PC-3 (cell line): ENCODE results near the gene HOXC5. TPM values are rescaled to one million over a fixed set of nuclear protein-coding genes. Genes with fewer than 3 reads are reported as not detected.

Source experiments
- ATAC-seq: fragments of 200-7000 bp; cut with Tn5 transposase; 2 replicates; pipeline ENCODE4 v1.9.1; 2020; ENCODE audit warnings: mild to moderate bottlenecking, moderate library complexity
- BruUV-seq: library from RNA; stranded (reverse); fragments of 400-500 nt; replicated peaks from 2 replicates; lab custom pipeline; 2021; lab: Mats Ljungman, UMichigan
- CTCF ChIA-PET: fragments of 300-600 bp; sonication (Branson Sonifier 250); formaldehyde crosslinking; loops from one replicate; lab custom pipeline; 2022; ENCODE audit warnings: antibody characterized with exemption; lab: Charles Lee
- POLR2A ChIA-PET: fragments of 300-600 bp; sonication (Branson Sonifier 250); formaldehyde crosslinking; loops from one replicate; lab custom pipeline; 2022; ENCODE audit warnings: antibody characterized with exemption; ENCODE audit not compliant: unreplicated experiment; lab: Charles Lee
- DNase-seq: peaks from one replicate; pipeline ENCODE4 v3.0.0-alpha.2; 2015
- H2AFZ ChIP-seq: fragments of 300-600 bp; sonication (generic); 2 replicates; pipeline ENCODE4 v1.6.0; 2016; ENCODE audit warnings: antibody characterized with exemption, low read length
- H3F3A ChIP-seq: fragments of 300-600 bp; sonication (generic); one replicate; pipeline ENCODE4 v1.6.0; 2017; ENCODE audit warnings: antibody characterized with exemption, low read length, control low read depth, mild to moderate bottlenecking; ENCODE audit not compliant: unreplicated experiment
- H3K27ac ChIP-seq: fragments of 300-600 bp; sonication (generic); 2 replicates; pipeline ENCODE4 v1.5.1; 2016; ENCODE audit warnings: mild to moderate bottlenecking, low read length
- H3K27me3 ChIP-seq: fragments of 300-600 bp; sonication (generic); 2 replicates; pipeline ENCODE4 v1.6.1; 2016; ENCODE audit warnings: low read length, mixed read lengths
- H3K36me3 ChIP-seq: fragments of 300-600 bp; sonication (generic); 2 replicates; pipeline ENCODE4 v1.6.1; 2016; ENCODE audit warnings: low read depth, mixed run types, low read length, mixed read lengths
- H3K4me1 ChIP-seq: fragments of 300-600 bp; sonication (generic); 2 replicates; pipeline ENCODE4 v1.5.1; 2016; ENCODE audit warnings: low read length; ENCODE audit not compliant: insufficient read depth
- H3K4me2 ChIP-seq: fragments of 300-600 bp; sonication (generic); 2 replicates; pipeline ENCODE4 v1.6.0; 2016; ENCODE audit warnings: low read length
- H3K4me3 ChIP-seq: fragments of 300-600 bp; sonication (generic); 2 replicates; pipeline ENCODE4 v1.5.1; 2016; ENCODE audit warnings: mild to moderate bottlenecking, low read length, mixed read lengths
- H3K79me2 ChIP-seq: fragments of 300-600 bp; sonication (generic); 2 replicates; pipeline ENCODE4 v1.6.1; 2017; ENCODE audit warnings: low read length, mixed read lengths
- H3K9ac ChIP-seq: fragments of 300-600 bp; sonication (generic); 2 replicates; pipeline ENCODE4 v1.6.0; 2016; ENCODE audit warnings: mild to moderate bottlenecking, low read length
- H3K9me2 ChIP-seq: fragments of 300-600 bp; sonication (generic); replicated peaks from 2 replicates; pipeline ENCODE4 v1.6.1; 2016; ENCODE audit warnings: mixed run types, low read length, mixed read lengths
- H3K9me3 ChIP-seq: fragments of 300-600 bp; sonication (generic); 2 replicates; pipeline ENCODE4 v1.6.1; 2016; ENCODE audit warnings: low read length, mixed read lengths
- H4K20me1 ChIP-seq: fragments of 300-600 bp; sonication (generic); 2 replicates; pipeline ENCODE4 v1.6.1; 2016; ENCODE audit warnings: low read length, mixed read lengths
- EZH2 ChIP-seq: fragments of 300-600 bp; sonication (generic); IDR thresholded peaks from one replicate; pipeline ENCODE4 v1.6.1; 2017; ENCODE audit warnings: antibody characterized with exemption, mild to moderate bottlenecking, low read length; ENCODE audit not compliant: unreplicated experiment
- EZH2phosphoT487 ChIP-seq: fragments of 300-600 bp; sonication (generic); IDR thresholded peaks from 2 replicates; pipeline ENCODE4 v1.6.1; 2018; ENCODE audit warnings: mild to moderate bottlenecking, antibody characterized with exemption, low read length, borderline replicate concordance
- intact Hi-C: fragments of 100-400 bp; cut with micrococcal nuclease; formaldehyde crosslinking; loops from 2 replicates; pipeline ENCODE4 v1.9.0; 2023
- total RNA-seq: library from RNA; depleted of rRNA; stranded (reverse); fragments of >200 nt; gene quantifications from 2 replicates; pipeline ENCODE4 v1.2.3, GENCODE V29; 2014
- TF ChIP-seq, protein P1 (sequence below): fragments of 300-600 bp; sonication (generic); conservative IDR thresholded peaks from 2 replicates; pipeline ENCODE4 v1.5.1; 2017; ENCODE audit warnings: antibody characterized with exemption, low read depth, mild to moderate bottlenecking, low read length

The HOXC5 gene
- total RNA-seq, 1 experiment from 2014 or later = 0.26 TPM

DNA sequence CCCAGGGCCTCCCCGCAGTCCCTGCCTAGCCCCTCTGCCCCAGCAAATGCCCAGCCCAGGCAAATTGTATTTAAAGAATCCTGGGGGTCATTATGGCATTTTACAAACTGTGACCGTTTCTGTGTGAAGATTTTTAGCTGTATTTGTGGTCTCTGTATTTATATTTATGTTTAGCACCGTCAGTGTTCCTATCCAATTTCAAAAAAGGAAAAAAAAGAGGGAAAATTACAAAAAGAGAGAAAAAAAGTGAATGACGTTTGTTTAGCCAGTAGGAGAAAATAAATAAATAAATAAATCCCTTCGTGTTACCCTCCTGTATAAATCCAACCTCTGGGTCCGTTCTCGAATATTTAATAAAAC, 2.4 kb upstream of the HOXC5 start:
- TF ChIP-seq EZH2phosphoT487 = no peak
- no peak for TF ChIP-seq EZH2
- TF ChIP-seq, protein P1, sequence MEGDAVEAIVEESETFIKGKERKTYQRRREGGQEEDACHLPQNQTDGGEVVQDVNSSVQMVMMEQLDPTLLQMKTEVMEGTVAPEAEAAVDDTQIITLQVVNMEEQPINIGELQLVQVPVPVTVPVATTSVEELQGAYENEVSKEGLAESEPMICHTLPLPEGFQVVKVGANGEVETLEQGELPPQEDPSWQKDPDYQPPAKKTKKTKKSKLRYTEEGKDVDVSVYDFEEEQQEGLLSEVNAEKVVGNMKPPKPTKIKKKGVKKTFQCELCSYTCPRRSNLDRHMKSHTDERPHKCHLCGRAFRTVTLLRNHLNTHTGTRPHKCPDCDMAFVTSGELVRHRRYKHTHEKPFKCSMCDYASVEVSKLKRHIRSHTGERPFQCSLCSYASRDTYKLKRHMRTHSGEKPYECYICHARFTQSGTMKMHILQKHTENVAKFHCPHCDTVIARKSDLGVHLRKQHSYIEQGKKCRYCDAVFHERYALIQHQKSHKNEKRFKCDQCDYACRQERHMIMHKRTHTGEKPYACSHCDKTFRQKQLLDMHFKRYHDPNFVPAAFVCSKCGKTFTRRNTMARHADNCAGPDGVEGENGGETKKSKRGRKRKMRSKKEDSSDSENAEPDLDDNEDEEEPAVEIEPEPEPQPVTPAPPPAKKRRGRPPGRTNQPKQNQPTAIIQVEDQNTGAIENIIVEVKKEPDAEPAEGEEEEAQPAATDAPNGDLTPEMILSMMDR = no peak
- no peak overlapping the region for H2AFZ ChIP-seq
- intact Hi-C loops = no loop called here
- no peak overlapping the region for H3K4me2 ChIP-seq
- no peaks in the 10 kb centered on the region for H3K27me3 ChIP-seq
- no peaks in the 10 kb centered on the region for H4K20me1 ChIP-seq
- no peaks in the 10 kb centered on the region for H3K9me3 ChIP-seq
- no peaks in the 10 kb centered on the region for H3K9me2 ChIP-seq
- H3K9ac ChIP-seq = no peak overlapping the region
- no peak overlapping the region for H3K27ac ChIP-seq
- H3K4me1 ChIP-seq = peaks cover 10% of the 10 kb centered on the region
- POLR2A ChIA-PET = no interaction called here
- H3K79me2 ChIP-seq = peaks cover 23% of the 10 kb centered on the region
- DNase-seq = no peak
- BruUV-seq = no TSS peak
- H3K4me3 ChIP-seq = no peak overlapping the region
- no peaks in the 10 kb centered on the region for H3F3A ChIP-seq
- CTCF ChIA-PET = no interaction called here
- no peaks in the 10 kb centered on the region for H3K36me3 ChIP-seq
- ATAC-seq = no peak

DNA sequence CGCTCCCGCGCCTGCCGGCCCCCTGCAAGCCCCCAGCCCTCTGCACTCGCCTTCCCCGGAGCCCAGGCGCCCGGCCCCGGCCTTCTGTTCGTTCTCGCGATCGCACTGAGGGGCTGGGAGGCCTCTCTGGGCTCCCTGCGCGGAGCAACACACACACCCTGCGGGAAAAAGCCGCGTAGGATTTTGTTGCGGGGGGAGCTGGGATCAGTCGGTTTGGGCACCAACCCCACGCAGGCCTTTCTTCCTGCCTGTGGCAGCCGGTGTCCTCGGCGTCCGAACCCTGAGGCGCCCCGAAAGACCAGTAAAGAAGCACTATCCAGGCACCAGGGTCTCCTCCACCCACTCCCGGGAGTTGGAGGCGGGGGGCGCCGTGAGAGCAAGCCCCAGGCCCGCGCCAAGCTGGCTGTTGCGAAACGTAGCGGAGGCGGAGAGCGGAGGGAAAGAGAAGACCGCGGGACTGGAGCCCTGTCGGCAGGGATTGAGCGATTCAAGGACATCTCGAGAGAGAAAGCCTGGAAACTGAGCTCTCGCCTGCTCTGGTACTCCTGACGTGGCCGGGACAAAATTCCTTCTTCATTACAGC, 1.9 kb upstream of the HOXC5 start:
- ATAC-seq (no peak), DNase-seq (no peak)
- ChIA-PET POLR2A (no interaction called here), CTCF (interaction anchor here (1.1 to 2.3 kb wide), 2 partner anchors 161 to 171 kb away, joined by 4 to 20 read pairs; no protein-coding TSS in a partner anchor)
- Histone ChIP-seq H3K36me3 (no peaks in the 10 kb centered on the region), H3K9me2 (no peaks in the 10 kb centered on the region), H3F3A (no peaks in the 10 kb centered on the region), H3K27me3 (no peaks in the 10 kb centered on the region), H3K27ac (no peak overlapping the region), H3K9me3 (no peaks in the 10 kb centered on the region), H2AFZ (no peak overlapping the region), H3K4me3 (no peak overlapping the region), H4K20me1 (no peaks in the 10 kb centered on the region), H3K4me2 (no peak overlapping the region), H3K4me1 (peaks cover 10% of the 10 kb centered on the region), H3K9ac (no peak overlapping the region), H3K79me2 (peaks cover 18% of the 10 kb centered on the region)
- intact Hi-C loops = no loop called here
- TF ChIP-seq EZH2 = no peak
- TF ChIP-seq, protein P1 = no peak
- TF ChIP-seq EZH2phosphoT487 = no peak
- BruUV-seq = no TSS peak

DNA sequence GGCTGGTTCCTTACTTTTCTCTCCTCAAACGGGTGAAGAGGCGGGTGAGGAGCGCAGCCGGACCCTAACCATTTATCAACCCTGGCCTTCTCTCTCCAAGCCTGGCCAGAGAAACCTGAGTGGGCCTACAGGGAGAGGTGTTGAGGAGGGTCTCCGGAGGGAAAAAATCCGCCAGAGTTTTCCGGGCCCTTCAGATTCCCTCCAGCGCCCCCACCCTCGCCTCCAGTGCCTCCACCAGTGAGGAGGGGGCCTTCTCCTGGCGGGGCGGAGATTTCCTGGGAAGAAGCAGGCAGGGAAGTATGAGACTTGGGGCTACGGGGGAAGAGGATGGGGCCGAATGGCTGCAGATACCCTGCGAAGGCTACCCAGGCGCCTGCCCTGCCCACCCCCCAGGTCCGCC, 1.4 kb upstream of the HOXC5 start:
- no peaks in the 10 kb centered on the region for H3K9me2 ChIP-seq
- H2AFZ ChIP-seq = no peak overlapping the region
- BruUV-seq = no TSS peak
- H3K27me3 ChIP-seq = no peaks in the 10 kb centered on the region
- TF ChIP-seq EZH2phosphoT487 (no peak), EZH2 (no peak)
- TF ChIP-seq, protein P1 = no peak
- H3K27ac ChIP-seq = no peak overlapping the region
- peaks cover 12% of the 10 kb centered on the region for H3K4me1 ChIP-seq
- H3K4me3 ChIP-seq = no peak overlapping the region
- H3F3A ChIP-seq = no peaks in the 10 kb centered on the region
- no peaks in the 10 kb centered on the region for H4K20me1 ChIP-seq
- no peak overlapping the region for H3K9ac ChIP-seq
- H3K9me3 ChIP-seq = no peaks in the 10 kb centered on the region
- no peak for DNase-seq
- intact Hi-C loops = no loop called here
- no peak overlapping the region for H3K4me2 ChIP-seq
- POLR2A ChIA-PET = no interaction called here
- CTCF ChIA-PET = interaction anchor here (1.1 to 2.3 kb wide), 2 partner anchors 160 to 170 kb away, joined by 4 to 20 read pairs; no protein-coding TSS in a partner anchor
- ATAC-seq = no peak
- peaks cover 17% of the 10 kb centered on the region for H3K79me2 ChIP-seq
- H3K36me3 ChIP-seq = no peaks in the 10 kb centered on the region
